Stomach smooth muscle (tissue), 2 donors: ENCODE data around the gene SDHAF4.

Source experiments
- H3K27ac ChIP-seq: one replicate; pipeline ENCODE4 v1.7.0; 2013; ENCODE audit warnings: mild to moderate bottlenecking, low read length, inconsistent platforms
- H3K27me3 ChIP-seq, 2 donors: one replicate each; pipeline ENCODE4 v1.7.0; 2013; ENCODE audit warnings: low read length in 2 of 2; ENCODE audit not compliant: insufficient read depth in 2 of 2, control insufficient read depth in 1 of 2
- H3K36me3 ChIP-seq, 2 donors: one replicate each; pipeline ENCODE4 v1.7.0; 2013; ENCODE audit warnings: low read length in 2 of 2; ENCODE audit not compliant: control insufficient read depth in 2 of 2, insufficient read depth in 2 of 2
- H3K4me1 ChIP-seq: one replicate; pipeline ENCODE4 v1.7.0; 2013; ENCODE audit warnings: low read length; ENCODE audit not compliant: control insufficient read depth, insufficient read depth
- H3K4me3 ChIP-seq, 2 donors: one replicate each; pipeline ENCODE4 v1.7.0; 2013; ENCODE audit warnings: low read length in 2 of 2
- H3K9ac ChIP-seq, 2 donors: one replicate each; pipeline ENCODE4 v1.7.0; 2013; ENCODE audit warnings: low read length in 2 of 2, mild to moderate bottlenecking in 1 of 2
- H3K9me3 ChIP-seq, 2 donors: one replicate each; pipeline ENCODE4 v1.7.0; 2013; ENCODE audit warnings: low read length in 2 of 2; ENCODE audit not compliant: control insufficient read depth in 2 of 2
- donor health status: healthy.
- donor health status: Pancreatic carcinoma.

SDHAF4 gene

GRCh38 chr6:70627500-70628254 is 60.9 kb downstream of the SDHAF4 start:
- no peaks in the 10 kb centered on the region for H3K9me3 ChIP-seq
- H3K4me1 ChIP-seq = no peaks in the 10 kb centered on the region
- no peak overlapping the region for H3K9ac ChIP-seq
- no peaks in the 10 kb centered on the region for H3K27me3 ChIP-seq
- H3K27ac ChIP-seq = no peak overlapping the region
- H3K36me3 ChIP-seq = no peaks in the 10 kb centered on the region
- H3K4me3 ChIP-seq = no peak overlapping the region

- Histone ChIP-seq H3K9ac (no peak overlapping the region), H3K9me3 (no peaks in the 10 kb centered on the region), H3K27me3 (no peaks in the 10 kb centered on the region), H3K4me1 (no peaks in the 10 kb centered on the region), H3K27ac (no peak overlapping the region), H3K36me3 (no peaks in the 10 kb centered on the region), H3K4me3 (no peak overlapping the region)
Measured at GRCh38 chr6:70629929-70630328, 63.2 kb downstream of the SDHAF4 start.

GRCh38 chr6:70633870-70634269 is 67.1 kb downstream of the SDHAF4 start:
- H3K4me3 ChIP-seq = no peak overlapping the region
- H3K9me3 ChIP-seq = no peaks in the 10 kb centered on the region
- no peaks in the 10 kb centered on the region for H3K36me3 ChIP-seq
- H3K9ac ChIP-seq = no peak overlapping the region
- H3K27me3 ChIP-seq = no peaks in the 10 kb centered on the region
- H3K27ac ChIP-seq = no peak overlapping the region
- no peaks in the 10 kb centered on the region for H3K4me1 ChIP-seq

GRCh38 chr6:70636596-70636995 is 69.9 kb downstream of the SDHAF4 start:
- H3K4me3 ChIP-seq = no peak overlapping the region
- H3K4me1 ChIP-seq = no peaks in the 10 kb centered on the region
- no peaks in the 10 kb centered on the region for H3K9me3 ChIP-seq
- no peak overlapping the region for H3K9ac ChIP-seq
- H3K36me3 ChIP-seq = no peaks in the 10 kb centered on the region
- H3K27me3 ChIP-seq = no peaks in the 10 kb centered on the region
- H3K27ac ChIP-seq = no peak overlapping the region

GRCh38 chr6:70638468-70638867 is 71.7 kb downstream of the SDHAF4 start:
- Histone ChIP-seq H3K9ac (no peak overlapping the region), H3K4me1 (no peaks in the 10 kb centered on the region), H3K27ac (no peak overlapping the region), H3K36me3 (no peaks in the 10 kb centered on the region), H3K4me3 (no peak overlapping the region), H3K27me3 (no peaks in the 10 kb centered on the region), H3K9me3 (no peaks in the 10 kb centered on the region)
